HG03565 (cell line): ENCODE results near the gene ACVR1.

Source experiments
- ATAC-seq: cut with Tn5 transposase; IDR thresholded peaks from one replicate; pipeline ENCODE4 v1.9.1; 2021; ENCODE audit warnings: mild to moderate bottlenecking, moderate library complexity; ENCODE audit not compliant: unreplicated experiment

The ACVR1 gene

GRCh38 chr2:157876066-157876785, at the start of gene ACVR1:
Gene ACVR1 (minus strand): TSS chr2:157876330. CDS start chr2:157799493, 76,837 bp downstream.
- ATAC-seq, result peak; percentile 88

- no peak for ATAC-seq
These were observed 48.9 kb upstream of the ACVR1 start for GRCh38 chr2:157925071-157925470.

GRCh38 chr2:157923598-157924217, 47.6 kb upstream of the ACVR1 start:
- no peak for ATAC-seq

GRCh38 chr2:157922815-157923214, 46.7 kb upstream of the ACVR1 start:
- no peak for ATAC-seq

- no peak for ATAC-seq
These were observed 46.2 kb upstream of the ACVR1 start for GRCh38 chr2:157922336-157922735.

- no peak for ATAC-seq
These were observed 44.6 kb upstream of the ACVR1 start for GRCh38 chr2:157920736-157921135.

GRCh38 chr2:157919181-157919580, 43.1 kb upstream of the ACVR1 start:
- no peak for ATAC-seq

GRCh38 chr2:157918319-157918718, 42.2 kb upstream of the ACVR1 start:
- ATAC-seq, result no peak

- ATAC-seq, result no peak
These were observed 35.6 kb upstream of the ACVR1 start for GRCh38 chr2:157911750-157912149.

- no peak for ATAC-seq
These were observed 35.1 kb upstream of the ACVR1 start for GRCh38 chr2:157911246-157911645.

GRCh38 chr2:157905092-157905491, 29.0 kb upstream of the ACVR1 start:
- no peak for ATAC-seq

- ATAC-seq, result no peak
These were observed 27.5 kb upstream of the ACVR1 start for GRCh38 chr2:157903626-157904025.

GRCh38 chr2:157903151-157903550, 27.0 kb upstream of the ACVR1 start:
- ATAC-seq, result no peak

- no peak for ATAC-seq
These were observed 26.6 kb upstream of the ACVR1 start for GRCh38 chr2:157902692-157903091.

- ATAC-seq, result no peak
These were observed 25.2 kb upstream of the ACVR1 start for GRCh38 chr2:157901325-157901724.

GRCh38 chr2:157900684-157901083, 24.6 kb upstream of the ACVR1 start:
- ATAC-seq, result no peak

- no peak for ATAC-seq
These were observed 24.1 kb upstream of the ACVR1 start for GRCh38 chr2:157900203-157900602.

GRCh38 chr2:157899125-157899839, 23.2 kb upstream of the ACVR1 start:
- ATAC-seq, result peak; percentile 69

- ATAC-seq, result no peak
These were observed 22.5 kb upstream of the ACVR1 start for GRCh38 chr2:157898591-157898996.

GRCh38 chr2:157897106-157897971, 21.2 kb upstream of the ACVR1 start:
- ATAC-seq, result peak; percentile 46

GRCh38 chr2:157895531-157895930, 19.4 kb upstream of the ACVR1 start:
- no peak for ATAC-seq
